Measurements from ENCODE around the gene DTX3.

DTX3 gene

GRCh38 chr12:57571926-57572762 is 32.5 kb upstream of the DTX3 start:
- Histone ChIP-seq H3K27ac (ENCODE audit: low read depth, low read length, severe bottlenecking) (no peak overlapping the region), H3K9me3 (ENCODE audit: control insufficient read depth, low read length) (no peaks in the 10 kb centered on the region), H3K36me3 (ENCODE audit: control insufficient read depth, insufficient read depth, low read length) (no peaks in the 10 kb centered on the region), H3K4me3 (ENCODE audit: extremely low read depth, insufficient read depth, low read length, poor library complexity, severe bottlenecking) (no peak overlapping the region), H3K4me1 (ENCODE audit: control insufficient read depth, insufficient read depth, low read length, poor library complexity, severe bottlenecking) (no peaks in the 10 kb centered on the region)
- 87 to 91% methylated on average over 10 to 12 of the region's 12 CpGs for WGBS, 2 experiments (ENCODE audit: insufficient coverage in 2 of 2)

- Histone ChIP-seq H3K9me3 (ENCODE audit: control insufficient read depth, low read length) (no peaks in the 10 kb centered on the region), H3K4me3 (ENCODE audit: extremely low read depth, insufficient read depth, low read length, poor library complexity, severe bottlenecking) (no peak overlapping the region), H3K4me1 (ENCODE audit: control insufficient read depth, insufficient read depth, low read length, poor library complexity, severe bottlenecking) (no peaks in the 10 kb centered on the region), H3K36me3 (ENCODE audit: control insufficient read depth, insufficient read depth, low read length) (no peaks in the 10 kb centered on the region), H3K27ac (ENCODE audit: low read depth, low read length, severe bottlenecking) (no peak overlapping the region)
- WGBS, 2 experiments (ENCODE audit: insufficient coverage in 2 of 2): 93 to 98% methylated on average over 6 to 7 of the region's 10 CpGs
Measured at GRCh38 chr12:57574795-57575194, 29.8 kb upstream of the DTX3 start.

- Histone ChIP-seq H3K4me3 (ENCODE audit: extremely low read depth, insufficient read depth, low read length, poor library complexity, severe bottlenecking) (no peak overlapping the region), H3K27ac (ENCODE audit: low read depth, low read length, severe bottlenecking) (no peak overlapping the region), H3K9me3 (ENCODE audit: control insufficient read depth, low read length) (no peaks in the 10 kb centered on the region), H3K4me1 (ENCODE audit: control insufficient read depth, insufficient read depth, low read length, poor library complexity, severe bottlenecking) (no peaks in the 10 kb centered on the region), H3K36me3 (ENCODE audit: control insufficient read depth, insufficient read depth, low read length) (no peaks in the 10 kb centered on the region)
- WGBS, 2 experiments (ENCODE audit: insufficient coverage in 2 of 2): 91 to 95% methylated on average over 10 of the region's 12 CpGs
Measured at GRCh38 chr12:57575771-57576612, 28.6 kb upstream of the DTX3 start.

- WGBS, 2 experiments (ENCODE audit: insufficient coverage in 2 of 2): 91 to 97% methylated on average over 8 to 9 of the region's 9 CpGs
- no peak overlapping the region for H3K27ac ChIP-seq (ENCODE audit: low read depth, low read length, severe bottlenecking)
- H3K4me3 ChIP-seq (ENCODE audit: extremely low read depth, insufficient read depth, low read length, poor library complexity, severe bottlenecking): no peak overlapping the region
- no peaks in the 10 kb centered on the region for H3K4me1 ChIP-seq (ENCODE audit: control insufficient read depth, insufficient read depth, low read length, poor library complexity, severe bottlenecking)
- H3K9me3 ChIP-seq (ENCODE audit: control insufficient read depth, low read length): no peaks in the 10 kb centered on the region
- H3K36me3 ChIP-seq (ENCODE audit: control insufficient read depth, insufficient read depth, low read length): no peaks in the 10 kb centered on the region
Measured at GRCh38 chr12:57576613-57577160, 27.9 kb upstream of the DTX3 start.

GRCh38 chr12:57577981-57578758 is 26.5 kb upstream of the DTX3 start:
- Histone ChIP-seq H3K36me3 (ENCODE audit: control insufficient read depth, insufficient read depth, low read length) (no peaks in the 10 kb centered on the region), H3K27ac (ENCODE audit: low read depth, low read length, severe bottlenecking) (no peak overlapping the region), H3K9me3 (ENCODE audit: control insufficient read depth, low read length) (no peaks in the 10 kb centered on the region), H3K4me1 (ENCODE audit: control insufficient read depth, insufficient read depth, low read length, poor library complexity, severe bottlenecking) (no peaks in the 10 kb centered on the region), H3K4me3 (ENCODE audit: extremely low read depth, insufficient read depth, low read length, poor library complexity, severe bottlenecking) (no peak overlapping the region)
- WGBS, 2 experiments (ENCODE audit: insufficient coverage in 2 of 2): 92 to 93% methylated on average over 10 of the region's 12 CpGs

GRCh38 chr12:57579011-57579410 is 25.6 kb upstream of the DTX3 start:
- 92 to 100% methylated on average over 1 to 2 of the region's 2 CpGs for WGBS, 2 experiments (ENCODE audit: insufficient coverage in 2 of 2)
- Histone ChIP-seq H3K9me3 (ENCODE audit: control insufficient read depth, low read length) (no peaks in the 10 kb centered on the region), H3K4me3 (ENCODE audit: extremely low read depth, insufficient read depth, low read length, poor library complexity, severe bottlenecking) (no peak overlapping the region), H3K36me3 (ENCODE audit: control insufficient read depth, insufficient read depth, low read length) (no peaks in the 10 kb centered on the region), H3K27ac (ENCODE audit: low read depth, low read length, severe bottlenecking) (no peak overlapping the region), H3K4me1 (ENCODE audit: control insufficient read depth, insufficient read depth, low read length, poor library complexity, severe bottlenecking) (no peaks in the 10 kb centered on the region)

- no peaks in the 10 kb centered on the region for H3K4me1 ChIP-seq (ENCODE audit: control insufficient read depth, insufficient read depth, low read length, poor library complexity, severe bottlenecking)
- 81 to 93% methylated on average over 3 of the region's 8 CpGs for WGBS, 2 experiments (ENCODE audit: insufficient coverage in 2 of 2)
- H3K36me3 ChIP-seq (ENCODE audit: control insufficient read depth, insufficient read depth, low read length): no peaks in the 10 kb centered on the region
- no peaks in the 10 kb centered on the region for H3K9me3 ChIP-seq (ENCODE audit: control insufficient read depth, low read length)
- no peak overlapping the region for H3K4me3 ChIP-seq (ENCODE audit: extremely low read depth, insufficient read depth, low read length, poor library complexity, severe bottlenecking)
- no peak overlapping the region for H3K27ac ChIP-seq (ENCODE audit: low read depth, low read length, severe bottlenecking)
Measured at GRCh38 chr12:57579677-57580465, 24.8 kb upstream of the DTX3 start.

GRCh38 chr12:57580466-57580795 is 24.2 kb upstream of the DTX3 start:
- Histone ChIP-seq H3K27ac (ENCODE audit: low read depth, low read length, severe bottlenecking) (no peak overlapping the region), H3K36me3 (ENCODE audit: control insufficient read depth, insufficient read depth, low read length) (no peaks in the 10 kb centered on the region), H3K9me3 (ENCODE audit: control insufficient read depth, low read length) (no peaks in the 10 kb centered on the region), H3K4me3 (ENCODE audit: extremely low read depth, insufficient read depth, low read length, poor library complexity, severe bottlenecking) (no peak overlapping the region), H3K4me1 (ENCODE audit: control insufficient read depth, insufficient read depth, low read length, poor library complexity, severe bottlenecking) (no peaks in the 10 kb centered on the region)
- WGBS, 2 experiments (ENCODE audit: insufficient coverage in 2 of 2): 82 to 84% methylated on average over 1 to 2 of the region's 4 CpGs

GRCh38 chr12:57581802-57582201 is 22.8 kb upstream of the DTX3 start:
- Histone ChIP-seq H3K4me3 (ENCODE audit: extremely low read depth, insufficient read depth, low read length, poor library complexity, severe bottlenecking) (no peak overlapping the region), H3K4me1 (ENCODE audit: control insufficient read depth, insufficient read depth, low read length, poor library complexity, severe bottlenecking) (no peaks in the 10 kb centered on the region), H3K27ac (ENCODE audit: low read depth, low read length, severe bottlenecking) (no peak overlapping the region), H3K9me3 (ENCODE audit: control insufficient read depth, low read length) (no peaks in the 10 kb centered on the region), H3K36me3 (ENCODE audit: control insufficient read depth, insufficient read depth, low read length) (no peaks in the 10 kb centered on the region)
- no CpG with 5 or more reads among the region's 1 CpG for WGBS, 2 experiments (ENCODE audit: insufficient coverage in 2 of 2)

- no CpG with 5 or more reads among the region's 1 CpG for WGBS, 2 experiments (ENCODE audit: insufficient coverage in 2 of 2)
- Histone ChIP-seq H3K4me1 (ENCODE audit: control insufficient read depth, insufficient read depth, low read length, poor library complexity, severe bottlenecking) (no peaks in the 10 kb centered on the region), H3K9me3 (ENCODE audit: control insufficient read depth, low read length) (no peaks in the 10 kb centered on the region)
Measured at GRCh38 chr12:57582440-57582839, 22.2 kb upstream of the DTX3 start.

More at GRCh38 chr12:57582440-57582839, 22.2 kb upstream of the DTX3 start:
- H3K27ac ChIP-seq (ENCODE audit: low read depth, low read length, severe bottlenecking): no peak overlapping the region
- H3K36me3 ChIP-seq (ENCODE audit: control insufficient read depth, insufficient read depth, low read length): no peaks in the 10 kb centered on the region
- no peak overlapping the region for H3K4me3 ChIP-seq (ENCODE audit: extremely low read depth, insufficient read depth, low read length, poor library complexity, severe bottlenecking)

Measured in mesodermal cell (in vitro differentiated cells).